K562 (cell line): ENCODE data around the gene EEF2. TPM values are rescaled to one million over a fixed set of nuclear protein-coding genes. Genes with fewer than 3 reads are reported as not detected.

ENCODE experiments used
- ATAC-seq: fragments of 200-7000 bp; cut with Tn5 transposase; 3 replicates; pipeline ENCODE4 v1.9.1; 2020; ENCODE audit warnings: moderate library complexity
- BruUV-seq: library from RNA; stranded (reverse); fragments of 400-500 nt; replicated peaks from 2 replicates; lab custom pipeline; 2021; lab: Mats Ljungman, UMichigan
- CTCF ChIA-PET: fragments of 300-600 bp; formaldehyde crosslinking; extraction: SDS; loops from one replicate; lab custom pipeline; 2021; ENCODE audit warnings: low intra/inter-chr PET ratio; lab: Yijun Ruan, JAX
- POLR2A ChIA-PET: fragments of 300-600, 350-650 bp; sonication (Branson Sonifier 250); formaldehyde crosslinking; extraction: SDS; loops from one replicate; lab custom pipeline; 2021; ENCODE audit warnings: antibody characterized with exemption, inconsistent platforms; lab: Yijun Ruan, JAX
- DNase-seq, 4 experiments: peaks; one replicate each; pipeline versions ENCODE4 v3.0.0 to v3.0.0-alpha.2; 2011 to 2018; ENCODE audit warnings: low spot score in 3 of 4, mixed read lengths in 3 of 4; ENCODE audit errors: extremely low read depth in 1 of 4
- FAIRE-seq: peaks from 2 replicates; lab custom pipeline; 2011; peaks lifted over from hg19 to GRCh38; lab: Jason Lieb, UNC
- H2AFZ ChIP-seq: 2 replicates; pipeline ENCODE4 v1.6.0; 2011; ENCODE audit warnings: low read depth, low read length, control low read depth, inconsistent platforms
- H3K27ac ChIP-seq: fragments of 200-600 bp; 3 replicates; pipeline ENCODE4 v1.8.0; 2011; ENCODE audit warnings: low read depth, mild to moderate bottlenecking, control low read depth, inconsistent platforms, low read length, moderate library complexity, mixed read lengths; ENCODE audit errors: extremely low read depth
- H3K27me3 ChIP-seq, 2 experiments: fragments of 300-600 bp in 1 of 2; 2 replicates in 1 of 2; 3 replicates in 1 of 2; pipeline versions ENCODE4 v1.6.0 to v1.8.0; 2011; ENCODE audit warnings: inconsistent platforms in 2 of 2, low read length in 2 of 2, mild to moderate bottlenecking in 1 of 2, mixed read lengths in 1 of 2, moderate library complexity in 1 of 2; ENCODE audit not compliant: control insufficient read depth in 2 of 2, insufficient read depth in 2 of 2
- H3K36me3 ChIP-seq: fragments of 300-600 bp; 3 replicates; pipeline ENCODE4 v1.8.0; 2011; ENCODE audit warnings: mild to moderate bottlenecking, low read length, inconsistent platforms; ENCODE audit not compliant: control insufficient read depth, insufficient read depth
- H3K4me1 ChIP-seq, 2 experiments: fragments of 200-600 bp in 1 of 2; replicated peaks in 1 of 2; 2 replicates in 1 of 2; 3 replicates in 1 of 2; pipeline versions ENCODE4 v1.5.1 to v1.8.0; 2011; ENCODE audit warnings: inconsistent platforms in 2 of 2, low read length in 2 of 2, mild to moderate bottlenecking in 1 of 2, mixed read lengths in 1 of 2, moderate library complexity in 1 of 2; ENCODE audit not compliant: control insufficient read depth in 2 of 2, insufficient read depth in 2 of 2
- H3K4me2 ChIP-seq: 2 replicates; pipeline ENCODE4 v1.6.1; 2011; ENCODE audit warnings: low read length, control low read depth, inconsistent platforms, mixed read lengths; ENCODE audit not compliant: insufficient read depth
- H3K4me3 ChIP-seq: fragments of 200-600 bp; sonication (generic), shearing (Covaris generic); 2 replicates; pipeline ENCODE4 v1.5.1; 2016; ENCODE audit warnings: control low read depth, inconsistent platforms
- H3K79me2 ChIP-seq: fragments of 200-600 bp; 3 replicates; pipeline ENCODE4 v1.8.0; 2011; ENCODE audit warnings: low read length, inconsistent platforms; ENCODE audit not compliant: control insufficient read depth, insufficient read depth
- H3K9ac ChIP-seq, 2 experiments: 2 replicates each; pipeline versions ENCODE4 v1.6.0 to v1.6.1; 2011; ENCODE audit warnings: low read depth in 2 of 2, low read length in 2 of 2, control low read depth in 1 of 2, inconsistent platforms in 1 of 2, mild to moderate bottlenecking in 1 of 2, mixed read lengths in 1 of 2; ENCODE audit not compliant: insufficient read depth in 1 of 2
- H3K9me1 ChIP-seq: one replicate; pipeline ENCODE4 v1.6.0; 2011; ENCODE audit warnings: inconsistent platforms, mild to moderate bottlenecking, low read length, moderate library complexity; ENCODE audit not compliant: control insufficient read depth, insufficient read depth
- H3K9me3 ChIP-seq: replicated peaks from 2 replicates; pipeline ENCODE4 v1.5.1; 2011; ENCODE audit warnings: low read depth, low read length, inconsistent platforms; ENCODE audit not compliant: control insufficient read depth, insufficient read depth
- H4K20me1 ChIP-seq: replicated peaks from 2 replicates; pipeline ENCODE4 v1.6.1; 2011; ENCODE audit warnings: low read length, inconsistent platforms, mixed read lengths; ENCODE audit not compliant: control insufficient read depth, insufficient read depth
- FOXJ2 ChIP-seq: fragments of 200-800 bp; sonication (Bioruptor generic); IDR thresholded peaks from 2 replicates; pipeline ENCODE4 v1.6.1; 2016; ENCODE audit warnings: missing genetic modification characterization, missing compliant biosample characterization
- HMBOX1 ChIP-seq: sonication (generic); IDR thresholded peaks from 2 replicates; pipeline ENCODE4 v1.6.1; 2016
- MLX ChIP-seq, 2 experiments: fragments of 450-650 bp in 1 of 2; sonication (generic) in 1 of 2; formaldehyde crosslinking; conservative IDR thresholded peaks; 2 replicates each; pipeline versions ENCODE4 v1.4.0 to v1.8.1; 2020 to 2022; ENCODE audit warnings: mild to moderate bottlenecking in 1 of 2, missing genetic modification reagents in 1 of 2
- POLR2G ChIP-seq: fragments of 200-400 bp; formaldehyde crosslinking; IDR thresholded peaks from 2 replicates; pipeline ENCODE4 v1.6.1; 2017; ENCODE audit warnings: low read depth, mild to moderate bottlenecking, antibody characterized with exemption, low read length, moderate library complexity
- REST ChIP-seq, 2 experiments: fragments of 450-650 bp; formaldehyde crosslinking in 1 of 2; IDR thresholded peaks; 2 replicates each; pipeline versions ENCODE4 v1.4.0 to v1.6.1; 2014 to 2020; ENCODE audit warnings: mild to moderate bottlenecking in 2 of 2, borderline replicate concordance in 1 of 2, low read depth in 1 of 2
- RFX7 ChIP-seq: fragments of 250-450 bp; sonication (Bioruptor Pico); IDR thresholded peaks from 2 replicates; pipeline ENCODE4 v1.5.1; 2021; ENCODE audit warnings: mild to moderate bottlenecking
- ZBTB8A ChIP-seq: fragments of 450-650 bp; IDR thresholded peaks from 2 replicates; pipeline ENCODE4 v1.6.1; 2018; ENCODE audit warnings: mild to moderate bottlenecking, moderate library complexity; ENCODE audit not compliant: partially characterized antibody
- ZNF24 ChIP-seq: fragments of 450-650 bp; IDR thresholded peaks from 2 replicates; pipeline ENCODE4 v1.6.1; 2016
- WGBS: fragments of 100-300 bp; shearing (Covaris generic); methylation state at CpG from one replicate; pipeline ENCODE4 v1.1.6; 2016; ENCODE audit warnings: low coverage, mixed read lengths; ENCODE audit not compliant: insufficient coverage; ENCODE audit errors: missing lambda C conversion rate; 5-methylcytosine and 5-hydroxymethylcytosine counted together
- in situ Hi-C: fragments of 300-500 bp; cut with MboI; formaldehyde crosslinking; loops from 4 replicates; pipeline ENCODE4 v1.15.0; 2018; ENCODE audit warnings: inconsistent platforms, mixed read lengths
- intact Hi-C: fragments of 100-400 bp; cut with micrococcal nuclease; formaldehyde crosslinking; loops from 2 replicates; pipeline ENCODE4 v1.14.2; 2022
- polyA plus RNA-seq, 8 experiments: library from polyadenylated mRNA; depleted of rRNA in 4 of 8; stranded (reverse) in 5 of 8; unstranded in 3 of 8; fragments of >200 nt; fragmentation: Nextera tagmentation in 2 of 8; fragmentation: Illumina TruSeq in 1 of 8; extraction: Ambion mirVana in 2 of 8; extraction: Trizol in 1 of 8; gene quantifications; 2 replicates each; pipeline versions ENCODE4 v1.2.1 to v1.2.3, GENCODE V29; 2011 to 2014; ENCODE audit warnings: inconsistent platforms in 1 of 8, missing spikeins in 1 of 8
- total RNA-seq, 7 experiments: library from RNA; depleted of rRNA in 6 of 7; stranded (reverse); fragments of >200 nt in 6 of 7; fragmentation: Illumina TruSeq in 2 of 7; extraction: Trizol in 2 of 7; gene quantifications; 2 replicates each; pipeline versions ENCODE4 v1.2.1 to v1.2.3, GENCODE V29; 2011 to 2021; ENCODE audit warnings: low replicate concordance in 1 of 7

The EEF2 gene
- total and polyA plus RNA-seq, 9 of the 15 experiments (the other 6 are each of a cell fraction or from before 2014, with no cell fraction given) = 372 to 3,003 (median 1,453) TPM

GRCh38 chr19:4034048-4035017 is 49.1 kb upstream of the EEF2 start:
- ATAC-seq = no peak
- Histone ChIP-seq H3K9me3 (peaks cover 6% of the 10 kb centered on the region), H2AFZ (no peak overlapping the region), H3K4me1 (peaks cover 0 to 52% of the 10 kb centered on the region in 2 experiments; a peak in 2 of 5 replicates), H3K36me3 (peaks cover 60% of the 10 kb centered on the region), H3K27me3 (no peaks in the 10 kb centered on the region), H3K9me1 (no peaks in the 10 kb centered on the region), H3K4me3 (no peak overlapping the region), H3K79me2 (no peaks in the 10 kb centered on the region), H3K9ac (peak overlapping the region in 1 of 2 experiments; percentile 26; a peak in 2 of 4 replicates), H3K27ac (no peak overlapping the region), H4K20me1 (no peaks in the 10 kb centered on the region; the same call in 1 of the 2 replicates), H3K4me2 (no peak overlapping the region)
- CTCF ChIA-PET = no interaction called here
- in situ Hi-C loops (no loop called here), intact Hi-C loops (no loop called here)
- 93% methylated on average over 28 of the region's 34 CpGs for WGBS
- FAIRE-seq = no peak
- DNase-seq = no peak
- POLR2A ChIA-PET = interaction anchor here (0.7 to 2.2 kb wide), 2 partner anchors 9 to 228 kb away, joined by 3 to 8 read pairs; no protein-coding TSS in a partner anchor
- BruUV-seq = no TSS peak
- TF ChIP-seq ZNF24 = no peak
- TF ChIP-seq RFX7 (CRISPR knock-in tag) = no peak
- TF ChIP-seq ZBTB8A = no peak
- peak; percentile 61 for TF ChIP-seq POLR2G
- no peak for TF ChIP-seq FOXJ2 (tag)
- TF ChIP-seq MLX (CRISPR knock-in tag; conservative IDR thresholded peaks at IDR 0.05) = no peak
- no peak for TF ChIP-seq REST (IDR thresholded peaks at IDR 0.05; ENCODE audit: borderline replicate concordance)
- TF ChIP-seq REST (CRISPR knock-in tag; IDR thresholded peaks at IDR 0.05; ENCODE audit: low read depth) = no peak
- no peak for TF ChIP-seq HMBOX1
